Measurements from ENCODE around the gene ROM1.

ROM1 gene

GRCh38 chr11:62599069-62599696 is 13.9 kb upstream of the ROM1 start:
- DNase-seq (ENCODE audit: low read depth in 1 of 2, low spot score in 1 of 2) = peak; percentile 99
- Histone ChIP-seq H3K27me3 (ENCODE audit: insufficient read depth, poor library complexity, severe bottlenecking) (no peaks in the 10 kb centered on the region), H3K27ac (replicated peaks) (peak overlapping the region; percentile 97), H3K4me3 (replicated peaks; ENCODE audit: insufficient read depth, low read length) (peak overlapping the region; percentile 81)
- TF ChIP-seq POLR2AphosphoS5 (IDR thresholded peaks at IDR 0.05; ENCODE audit: low read depth) (peak; percentile 63; the same call in 1 of the 2 replicates), REST (IDR thresholded peaks at IDR 0.05; ENCODE audit: insufficient replicate concordance, low read depth) (no peak)

- no peaks in the 10 kb centered on the region for H3K27me3 ChIP-seq (ENCODE audit: insufficient read depth, poor library complexity, severe bottlenecking)
- H3K4me3 ChIP-seq (replicated peaks; ENCODE audit: insufficient read depth, low read length) = peak overlapping the region; percentile 81
- DNase-seq (ENCODE audit: low read depth in 1 of 2, low spot score in 1 of 2) = no peak
- peak overlapping the region; percentile 97 for H3K27ac ChIP-seq (replicated peaks)
- TF ChIP-seq GABPA (IDR thresholded peaks at IDR 0.05; ENCODE audit: low read depth) (no peak), POLR2AphosphoS5 (IDR thresholded peaks at IDR 0.05; ENCODE audit: low read depth) (no peak), CTCF (IDR thresholded peaks at IDR 0.05; ENCODE audit: insufficient read depth, low read length) (no peak), SPI1 (IDR thresholded peaks at IDR 0.05; ENCODE audit: borderline replicate concordance, low read depth) (no peak), REST (IDR thresholded peaks at IDR 0.05; ENCODE audit: insufficient replicate concordance, low read depth) (no peak)
These were observed 13.2 kb upstream of the ROM1 start for GRCh38 chr11:62599901-62600300.

- no peak for DNase-seq (ENCODE audit: low read depth in 1 of 2, low spot score in 1 of 2)
- TF ChIP-seq POLR2AphosphoS5 (IDR thresholded peaks at IDR 0.05; ENCODE audit: low read depth) = no peak
- TF ChIP-seq SPI1 (IDR thresholded peaks at IDR 0.05; ENCODE audit: borderline replicate concordance, low read depth) = no peak
- TF ChIP-seq REST (IDR thresholded peaks at IDR 0.05; ENCODE audit: insufficient replicate concordance, low read depth) = no peak
- TF ChIP-seq CTCF (IDR thresholded peaks at IDR 0.05; ENCODE audit: insufficient read depth, low read length) = no peak
- TF ChIP-seq GABPA (IDR thresholded peaks at IDR 0.05; ENCODE audit: low read depth) = no peak
- Histone ChIP-seq H3K4me3 (replicated peaks; ENCODE audit: insufficient read depth, low read length) (peak overlapping the region; percentile 81), H3K27me3 (ENCODE audit: insufficient read depth, poor library complexity, severe bottlenecking) (no peaks in the 10 kb centered on the region), H3K27ac (replicated peaks) (peak overlapping the region; percentile 97)
These were observed 12.5 kb upstream of the ROM1 start for GRCh38 chr11:62600367-62601121.

All from HL-60 (cell line).